Activated CD8-positive, alpha-beta T cell treated with anti-CD3 and anti-CD28 coated beads for 36 hours (primary cell): ENCODE measurements around the gene PPP1R3A. TPM values are rescaled to one million over a fixed set of nuclear protein-coding genes. Genes with fewer than 3 reads are reported as not detected.
"Not testable (repeated sequence)": the region's sequence is repeated elsewhere in the genome, so short reads cannot be mapped to it uniquely, and the experiment has no call there.

Experiments used
- ATAC-seq: fragments of 200-7000 bp; cut with Tn5 transposase; one replicate; pipeline ENCODE4 v1.10.0; 2021; ENCODE audit warnings: mild to moderate bottlenecking, moderate library complexity
- CTCF ChIA-PET: fragments of 350-600 bp; sonication (Branson Sonifier 250); formaldehyde crosslinking; loops from one replicate; lab custom pipeline; 2021; ENCODE audit warnings: antibody characterized with exemption; lab: Charles Lee
- POLR2A ChIA-PET: fragments of 350-600 bp; sonication (Branson Sonifier 250); formaldehyde crosslinking; loops from one replicate; lab custom pipeline; 2021; ENCODE audit warnings: antibody characterized with exemption; lab: Charles Lee
- DNase-seq: peaks from one replicate; pipeline ENCODE4 v3.0.0-alpha.2; 2020
- H3K27ac Mint-ChIP-seq: one replicate; pipeline ENCODE4 v1.8.0; 2021; ENCODE audit warnings: mild to moderate bottlenecking, mixed read lengths
- H3K27me3 Mint-ChIP-seq: one replicate; pipeline ENCODE4 v1.8.0; 2021; ENCODE audit warnings: mixed read lengths
- H3K36me3 Mint-ChIP-seq: one replicate; pipeline ENCODE4 v1.8.0; 2021; ENCODE audit warnings: low read depth, mixed read lengths
- H3K4me1 Mint-ChIP-seq: one replicate; pipeline ENCODE4 v1.8.0; 2021; ENCODE audit warnings: low read depth, mixed read lengths
- H3K4me3 Mint-ChIP-seq: one replicate; pipeline ENCODE4 v1.8.0; 2021; ENCODE audit warnings: mild to moderate bottlenecking, moderate library complexity, mixed read lengths
- H3K9me3 Mint-ChIP-seq: one replicate; pipeline ENCODE4 v1.8.0; 2021; ENCODE audit warnings: mixed read lengths
- CTCF ChIP-seq: fragments of 200-600 bp; IDR thresholded peaks from one replicate; pipeline ENCODE4 v1.8.0; 2022; ENCODE audit warnings: antibody characterized with exemption, mild to moderate bottlenecking
- intact Hi-C: fragments of 100-400 bp; cut with micrococcal nuclease; formaldehyde crosslinking; loops from one replicate; pipeline ENCODE4 v1.10.0; 2022
- total RNA-seq, 2 experiments: library from RNA; stranded (reverse); gene quantifications; one replicate each; pipeline ENCODE4 v1.2.3, GENCODE V29; 2021

PPP1R3A gene
- total RNA-seq, 2 experiments from 2014 or later: not detected

GRCh38 chr7:113953553-113953952 is 34.7 kb upstream of the PPP1R3A start:
- no peak for DNase-seq
- Mint-ChIP-seq H3K27ac (no peak overlapping the region), H3K9me3 (peaks cover 17% of the 10 kb centered on the region), H3K27me3 (no peaks in the 10 kb centered on the region), H3K36me3 (no peaks in the 10 kb centered on the region), H3K4me3 (no peak overlapping the region), H3K4me1 (no peaks in the 10 kb centered on the region)
- ChIA-PET POLR2A (no interaction called here), CTCF (no interaction called here)
- TF ChIP-seq CTCF: no peak
- no peak for ATAC-seq
- intact Hi-C loops: no loop called here

GRCh38 chr7:113945018-113945938 is 26.5 kb upstream of the PPP1R3A start:
- Mint-ChIP-seq H3K36me3 (no peaks in the 10 kb centered on the region), H3K27ac (no peak overlapping the region), H3K27me3 (no peaks in the 10 kb centered on the region), H3K9me3 (peaks cover 2% of the 10 kb centered on the region), H3K4me1 (no peaks in the 10 kb centered on the region), H3K4me3 (no peak overlapping the region)
- ATAC-seq (no peak), DNase-seq (no peak)
- no peak for TF ChIP-seq CTCF
- intact Hi-C loops: no loop called here
- CTCF ChIA-PET: no interaction called here
- POLR2A ChIA-PET: no interaction called here

GRCh38 chr7:113936982-113937381 is 18.2 kb upstream of the PPP1R3A start:
- POLR2A ChIA-PET: no interaction called here
- no peak for ATAC-seq

GRCh38 chr7:113936535-113936934 is 17.7 kb upstream of the PPP1R3A start:
- no peaks in the 10 kb centered on the region for H3K4me1 Mint-ChIP-seq
- H3K27me3 Mint-ChIP-seq: no peaks in the 10 kb centered on the region
- peaks cover 3% of the 10 kb centered on the region for H3K9me3 Mint-ChIP-seq
- ChIA-PET CTCF (no interaction called here), POLR2A (no interaction called here)
- no peak for TF ChIP-seq CTCF
- intact Hi-C loops: no loop called here
- no peaks in the 10 kb centered on the region for H3K36me3 Mint-ChIP-seq
- no peak overlapping the region for H3K4me3 Mint-ChIP-seq
- DNase-seq: no peak
- H3K27ac Mint-ChIP-seq: no peak overlapping the region
- no peak for ATAC-seq

More at GRCh38 chr7:113936982-113937381, 18.2 kb upstream of the PPP1R3A start:
- no peak for DNase-seq
- TF ChIP-seq CTCF: no peak
- Mint-ChIP-seq H3K9me3 (peaks cover 3% of the 10 kb centered on the region), H3K27me3 (no peaks in the 10 kb centered on the region), H3K27ac (no peak overlapping the region), H3K36me3 (no peaks in the 10 kb centered on the region), H3K4me1 (no peaks in the 10 kb centered on the region), H3K4me3 (no peak overlapping the region)
- CTCF ChIA-PET: no interaction called here
- intact Hi-C loops: no loop called here

GRCh38 chr7:113929389-113929788 is 10.6 kb upstream of the PPP1R3A start:
- POLR2A ChIA-PET, H3K27ac Mint-ChIP-seq, H3K27me3 Mint-ChIP-seq, CTCF ChIA-PET, H3K4me3 Mint-ChIP-seq, H3K36me3 Mint-ChIP-seq, intact Hi-C loops, H3K9me3 Mint-ChIP-seq, ATAC-seq, DNase-seq, H3K4me1 Mint-ChIP-seq: not testable (repeated sequence)
